ENCODE results near the gene PRKN.

Gene PRKN

DNA sequence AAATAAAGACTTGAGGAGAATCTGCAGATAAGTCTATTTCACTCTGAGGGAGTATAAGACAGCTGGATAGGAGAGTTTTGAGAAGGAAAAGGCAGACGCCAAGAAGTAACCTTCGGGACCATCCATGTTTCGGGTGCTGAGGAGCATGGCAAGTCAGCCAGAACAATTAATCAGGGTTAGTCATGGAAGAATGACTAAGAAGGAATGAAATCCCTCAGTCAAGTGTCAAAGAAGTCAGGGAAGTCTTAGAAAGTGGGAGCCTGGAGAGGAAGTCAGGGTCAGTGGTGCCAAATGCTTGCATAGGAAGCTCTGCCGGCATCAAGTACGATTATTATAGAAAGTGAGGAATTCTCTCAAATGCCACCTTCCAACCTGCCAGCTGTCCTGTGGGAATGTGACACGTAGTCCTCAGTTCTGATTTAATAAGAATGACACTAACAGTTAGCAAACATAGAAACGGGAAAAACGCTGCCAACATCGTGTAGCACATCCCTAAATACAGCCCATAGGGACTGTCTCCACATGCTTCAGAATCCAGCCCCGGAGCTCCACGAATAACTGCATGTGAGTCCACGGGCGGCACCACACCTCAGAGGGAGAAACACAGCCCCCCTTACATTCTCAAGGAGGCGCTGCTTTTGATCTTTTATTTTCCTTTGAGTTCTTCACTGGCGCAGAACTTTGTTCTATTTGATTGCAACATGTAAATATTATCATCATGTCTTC lies 602.7 kb downstream of the PRKN start (continued):
- TF ChIP-seq ZBTB48 (tag by site-specific recombination; IDR thresholded peaks at IDR 0.05) (no peak), ZNF658 (tag by site-specific recombination; IDR thresholded peaks at IDR 0.05) (no peak)
- TF ChIP-seq, protein P1, sequence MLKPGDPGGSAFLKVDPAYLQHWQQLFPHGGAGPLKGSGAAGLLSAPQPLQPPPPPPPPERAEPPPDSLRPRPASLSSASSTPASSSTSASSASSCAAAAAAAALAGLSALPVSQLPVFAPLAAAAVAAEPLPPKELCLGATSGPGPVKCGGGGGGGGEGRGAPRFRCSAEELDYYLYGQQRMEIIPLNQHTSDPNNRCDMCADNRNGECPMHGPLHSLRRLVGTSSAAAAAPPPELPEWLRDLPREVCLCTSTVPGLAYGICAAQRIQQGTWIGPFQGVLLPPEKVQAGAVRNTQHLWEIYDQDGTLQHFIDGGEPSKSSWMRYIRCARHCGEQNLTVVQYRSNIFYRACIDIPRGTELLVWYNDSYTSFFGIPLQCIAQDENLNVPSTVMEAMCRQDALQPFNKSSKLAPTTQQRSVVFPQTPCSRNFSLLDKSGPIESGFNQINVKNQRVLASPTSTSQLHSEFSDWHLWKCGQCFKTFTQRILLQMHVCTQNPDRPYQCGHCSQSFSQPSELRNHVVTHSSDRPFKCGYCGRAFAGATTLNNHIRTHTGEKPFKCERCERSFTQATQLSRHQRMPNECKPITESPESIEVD (tag by site-specific recombination; IDR thresholded peaks at IDR 0.05), result no peak

DNA sequence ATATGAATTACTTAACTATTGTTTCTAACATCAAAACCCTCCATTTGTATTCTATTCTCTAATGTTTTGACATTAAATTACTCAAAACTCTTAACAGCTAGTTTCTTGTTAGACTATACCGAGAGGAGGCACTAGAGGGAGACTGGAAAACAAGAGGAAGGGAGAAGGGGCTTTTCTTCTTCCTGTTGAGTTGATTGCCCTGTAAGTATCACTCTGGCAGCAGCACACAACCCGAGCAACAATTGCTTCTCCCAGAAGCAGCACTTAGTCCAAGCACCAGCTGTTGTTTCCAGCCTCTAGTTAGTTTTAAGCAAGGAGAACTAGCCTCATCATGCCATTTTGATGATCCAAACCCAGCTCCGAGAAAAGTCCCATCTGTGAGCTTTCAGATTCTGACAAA lies 603.8 kb downstream of the PRKN start:
- TF ChIP-seq SCRT2 (tag by site-specific recombination; IDR thresholded peaks at IDR 0.05) (peak; percentile 23; the same call in 1 of the 2 replicates), ZNF654 (tag by site-specific recombination; IDR thresholded peaks at IDR 0.05; ENCODE audit: low read depth) (peak; percentile 22; the same call in 1 of the 2 replicates), ZNF596 (tag by site-specific recombination; IDR thresholded peaks at IDR 0.05) (no peak), ZNF660 (tag by site-specific recombination; IDR thresholded peaks at IDR 0.05) (peak; percentile 74; the same call in 1 of the 2 replicates), ZNF529 (tag by site-specific recombination; IDR thresholded peaks at IDR 0.05; ENCODE audit: insufficient replicate concordance) (no peak), GLIS1 (tag by site-specific recombination; IDR thresholded peaks at IDR 0.05) (no peak), ZFP41 (tag by site-specific recombination; IDR thresholded peaks at IDR 0.05; ENCODE audit: borderline replicate concordance) (no peak), ZNF513 (tag by site-specific recombination; IDR thresholded peaks at IDR 0.05) (no peak), BCL11A (tag by site-specific recombination; IDR thresholded peaks at IDR 0.05; ENCODE audit: low read depth) (no peak), HOXA7 (CRISPR knock-in tag; IDR thresholded peaks at IDR 0.05; ENCODE audit: borderline replicate concordance) (no peak), ZNF561 (tag by site-specific recombination; IDR thresholded peaks at IDR 0.05; ENCODE audit: borderline replicate concordance) (no peak), ZNF830 (tag by site-specific recombination; IDR thresholded peaks at IDR 0.05; ENCODE audit: low read depth) (no peak), ZNF239 (tag by site-specific recombination; IDR thresholded peaks at IDR 0.05) (no peak), GFI1B (tag by site-specific recombination; IDR thresholded peaks at IDR 0.05) (no peak), ZNF558 (tag by site-specific recombination; IDR thresholded peaks at IDR 0.05) (no peak), ZNF37A (tag by site-specific recombination; IDR thresholded peaks at IDR 0.05) (no peak), ZNF585B (tag by site-specific recombination; IDR thresholded peaks at IDR 0.05) (no peak), ZNF350 (tag by site-specific recombination; IDR thresholded peaks at IDR 0.05) (no peak), MZF1 (tag by site-specific recombination; IDR thresholded peaks at IDR 0.05; ENCODE audit: borderline replicate concordance) (no peak), KLF7 (tag by site-specific recombination; IDR thresholded peaks at IDR 0.05; ENCODE audit: borderline replicate concordance) (no peak), KLF10 (tag by site-specific recombination; IDR thresholded peaks at IDR 0.05) (no peak)
- TF ChIP-seq, protein P2, sequence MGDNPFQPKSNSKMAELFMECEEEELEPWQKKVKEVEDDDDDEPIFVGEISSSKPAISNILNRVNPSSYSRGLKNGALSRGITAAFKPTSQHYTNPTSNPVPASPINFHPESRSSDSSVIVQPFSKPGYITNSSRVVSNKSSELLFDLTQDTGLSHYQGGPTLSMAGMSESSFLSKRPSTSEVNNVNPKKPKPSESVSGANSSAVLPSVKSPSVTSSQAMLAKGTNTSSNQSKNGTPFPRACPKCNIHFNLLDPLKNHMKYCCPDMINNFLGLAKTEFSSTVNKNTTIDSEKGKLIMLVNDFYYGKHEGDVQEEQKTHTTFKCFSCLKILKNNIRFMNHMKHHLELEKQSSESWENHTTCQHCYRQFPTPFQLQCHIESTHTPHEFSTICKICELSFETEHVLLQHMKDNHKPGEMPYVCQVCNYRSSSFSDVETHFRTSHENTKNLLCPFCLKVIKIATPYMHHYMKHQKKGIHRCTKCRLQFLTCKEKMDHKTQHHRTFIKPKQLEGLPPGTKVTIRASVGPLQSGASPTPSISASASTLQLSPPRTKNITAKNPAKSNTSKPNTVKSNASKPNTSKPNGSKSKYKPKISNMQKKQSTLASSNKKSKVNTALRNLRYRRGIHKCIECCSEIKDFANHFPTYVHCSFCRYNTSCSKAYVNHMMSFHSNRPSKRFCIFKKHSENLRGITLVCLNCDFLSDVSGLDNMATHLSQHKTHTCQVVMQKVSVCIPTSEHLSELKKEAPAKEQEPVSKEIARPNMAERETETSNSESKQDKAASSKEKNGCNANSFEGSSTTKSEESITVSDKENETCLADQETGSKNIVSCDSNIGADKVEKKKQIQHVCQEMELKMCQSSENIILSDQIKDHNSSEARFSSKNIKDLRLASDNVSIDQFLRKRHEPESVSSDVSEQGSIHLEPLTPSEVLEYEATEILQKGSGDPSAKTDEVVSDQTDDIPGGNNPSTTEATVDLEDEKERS (tag by site-specific recombination; IDR thresholded peaks at IDR 0.05), result no peak
- TF ChIP-seq, protein P3, sequence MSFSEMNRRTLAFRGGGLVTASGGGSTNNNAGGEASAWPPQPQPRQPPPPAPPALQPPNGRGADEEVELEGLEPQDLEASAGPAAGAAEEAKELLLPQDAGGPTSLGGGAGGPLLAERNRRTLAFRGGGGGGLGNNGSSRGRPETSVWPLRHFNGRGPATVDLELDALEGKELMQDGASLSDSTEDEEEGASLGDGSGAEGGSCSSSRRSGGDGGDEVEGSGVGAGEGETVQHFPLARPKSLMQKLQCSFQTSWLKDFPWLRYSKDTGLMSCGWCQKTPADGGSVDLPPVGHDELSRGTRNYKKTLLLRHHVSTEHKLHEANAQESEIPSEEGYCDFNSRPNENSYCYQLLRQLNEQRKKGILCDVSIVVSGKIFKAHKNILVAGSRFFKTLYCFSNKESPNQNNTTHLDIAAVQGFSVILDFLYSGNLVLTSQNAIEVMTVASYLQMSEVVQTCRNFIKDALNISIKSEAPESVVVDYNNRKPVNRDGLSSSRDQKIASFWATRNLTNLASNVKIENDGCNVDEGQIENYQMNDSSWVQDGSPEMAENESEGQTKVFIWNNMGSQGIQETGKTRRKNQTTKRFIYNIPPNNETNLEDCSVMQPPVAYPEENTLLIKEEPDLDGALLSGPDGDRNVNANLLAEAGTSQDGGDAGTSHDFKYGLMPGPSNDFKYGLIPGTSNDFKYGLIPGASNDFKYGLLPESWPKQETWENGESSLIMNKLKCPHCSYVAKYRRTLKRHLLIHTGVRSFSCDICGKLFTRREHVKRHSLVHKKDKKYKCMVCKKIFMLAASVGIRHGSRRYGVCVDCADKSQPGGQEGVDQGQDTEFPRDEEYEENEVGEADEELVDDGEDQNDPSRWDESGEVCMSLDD (tag by site-specific recombination; IDR thresholded peaks at IDR 0.05), result no peak
- Histone ChIP-seq H3K4me3 (ENCODE audit: low read depth, low read length) (no peak overlapping the region), H3K4me1 (ENCODE audit: control insufficient read depth, insufficient read depth, low read length) (no peaks in the 10 kb centered on the region), H3K36me3 (ENCODE audit: control insufficient read depth in 2 of 2, insufficient read depth in 1 of 2, low read length in 2 of 2) (no peaks in the 10 kb centered on the region), H3K9me3 (ENCODE audit: control insufficient read depth, insufficient read depth, low read depth, low read length) (no peaks in the 10 kb centered on the region), H3K27ac (ENCODE audit: extremely low read depth, low read depth, low read length) (no peak overlapping the region)
- POLR2A ChIA-PET, result no interaction called here
- CTCF ChIA-PET, result interaction anchor here (0.9 to 1.7 kb wide), 3 partner anchors 8 to 43 kb away, joined by 3 to 4 read pairs (median 4); no protein-coding TSS in a partner anchor
